CD4-positive, CD25-positive, alpha-beta regulatory T cell (primary cell): ENCODE results near the gene DUX4. TPM values are rescaled to one million over a fixed set of nuclear protein-coding genes. Genes with fewer than 3 reads are reported as not detected.
"Not testable (repeated sequence)": the region's sequence is repeated elsewhere in the genome, so short reads cannot be mapped to it uniquely, and the experiment has no call there.

Source experiments
- ATAC-seq, 2 donors: fragments of 150-1000 bp; cut with Tn5 transposase; one replicate each; pipeline ENCODE4 v1.10.0; 2021; ENCODE audit warnings: low read depth in 2 of 2, moderate number of reproducible peaks in 2 of 2, moderate library complexity in 1 of 2
- DNase-seq, 3 donors: peaks; one replicate each; pipeline versions ENCODE4 v3.0.0 to v3.0.0-alpha.2; 2012 to 2022; ENCODE audit warnings: mixed read lengths in 1 of 3
- H3K27ac ChIP-seq: one replicate; pipeline ENCODE4 v1.7.0; 2013; ENCODE audit warnings: mild to moderate bottlenecking, low read length; ENCODE audit not compliant: insufficient read depth, poor library complexity, severe bottlenecking
- H3K27me3 ChIP-seq: one replicate; pipeline ENCODE4 v1.7.0; 2013; ENCODE audit warnings: low read length; ENCODE audit not compliant: control insufficient read depth, insufficient read depth
- H3K36me3 ChIP-seq: one replicate; pipeline ENCODE4 v1.7.0; 2013; ENCODE audit warnings: mild to moderate bottlenecking, low read length, moderate library complexity; ENCODE audit not compliant: control insufficient read depth, insufficient read depth
- H3K4me1 ChIP-seq: 2 replicates; pipeline ENCODE4 v1.7.0; 2013; ENCODE audit warnings: mild to moderate bottlenecking, low read length; ENCODE audit not compliant: insufficient read depth, control insufficient read depth, poor library complexity, severe bottlenecking
- H3K4me3 ChIP-seq: one replicate; pipeline ENCODE4 v1.7.0; 2013; ENCODE audit warnings: low read depth, mild to moderate bottlenecking, low read length, moderate library complexity
- H3K9me3 ChIP-seq, 2 experiments: 1 replicate in 1 of 2; 2 replicates in 1 of 2; pipeline ENCODE4 v1.7.0; 2013; ENCODE audit warnings: low read length in 2 of 2, mild to moderate bottlenecking in 1 of 2, moderate library complexity in 1 of 2; ENCODE audit not compliant: control insufficient read depth in 2 of 2
- H3K27ac Mint-ChIP-seq, 3 donors: one replicate each; pipeline ENCODE4 v1.8.0; 2020 to 2022; ENCODE audit warnings: mild to moderate bottlenecking in 3 of 3, mixed read lengths in 3 of 3, moderate library complexity in 2 of 3
- H3K27me3 Mint-ChIP-seq: one replicate; pipeline ENCODE4 v1.8.0; 2022; ENCODE audit warnings: mild to moderate bottlenecking, mixed read lengths
- H3K36me3 Mint-ChIP-seq: one replicate; pipeline ENCODE4 v1.8.0; 2020; ENCODE audit warnings: mixed read lengths
- H3K4me1 Mint-ChIP-seq, 4 donors: one replicate each; pipeline ENCODE4 v1.8.0; 2020 to 2022; ENCODE audit warnings: mixed read lengths in 4 of 4, mild to moderate bottlenecking in 1 of 4
- H3K4me3 Mint-ChIP-seq, 4 donors: one replicate each; pipeline ENCODE4 v1.8.0; 2020 to 2022; ENCODE audit warnings: mild to moderate bottlenecking in 4 of 4, mixed read lengths in 4 of 4, moderate library complexity in 3 of 4
- H3K9me3 Mint-ChIP-seq, 7 donors: one replicate each; pipeline ENCODE4 v1.8.0; 2020 to 2022; ENCODE audit warnings: mixed read lengths in 7 of 7, mild to moderate bottlenecking in 3 of 7, moderate library complexity in 2 of 7
- polyA plus RNA-seq, 4 donors: library from polyadenylated mRNA; unstranded; fragments of 300-500 nt; fragmentation: Illumina TruSeq; gene quantifications; one replicate each; pipeline ENCODE4 v1.2.3, GENCODE V29; 2021
- total RNA-seq: library from RNA; stranded (reverse); gene quantifications from one replicate; pipeline ENCODE4 v1.2.3, GENCODE V29; 2022

Gene DUX4
- total and polyA plus RNA-seq, 5 donors from 2014 or later, result not detected

DNA sequence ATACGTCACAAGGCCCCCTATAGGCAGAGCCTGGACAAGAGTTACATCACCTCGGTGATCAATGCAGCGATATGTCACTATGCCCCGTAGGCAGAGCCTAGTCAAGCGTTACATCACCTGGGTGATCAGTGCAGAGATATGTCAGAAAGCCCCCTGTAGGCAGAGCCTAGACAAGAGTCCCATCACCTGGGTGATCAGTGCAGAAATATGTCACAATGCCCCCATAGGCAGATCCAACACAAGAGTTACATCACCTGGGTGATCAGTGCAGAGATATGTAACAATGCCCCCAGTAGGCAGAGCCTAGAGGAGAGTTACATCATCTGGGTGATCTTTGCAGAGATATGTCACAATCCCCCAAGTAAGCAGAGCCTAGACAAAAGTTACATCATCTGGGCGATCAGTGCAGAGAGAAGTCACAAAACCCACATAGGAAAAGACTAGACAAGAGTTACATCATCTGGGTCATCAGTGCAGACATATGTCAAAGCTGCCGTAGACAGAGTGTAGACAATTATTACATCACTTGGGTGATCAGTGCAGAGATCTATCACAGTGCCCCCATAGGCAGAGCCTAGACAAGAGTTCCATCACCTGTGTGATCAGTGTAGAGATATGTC lies 8.0 kb downstream of the DUX4 start:
- not testable (repeated sequence) for H3K4me3 ChIP-seq, H3K36me3 ChIP-seq, H3K27ac Mint-ChIP-seq, H3K4me1 ChIP-seq, H3K27me3 ChIP-seq, H3K27me3 Mint-ChIP-seq, ATAC-seq, H3K9me3 Mint-ChIP-seq, H3K4me3 Mint-ChIP-seq, H3K9me3 ChIP-seq, H3K27ac ChIP-seq, H3K36me3 Mint-ChIP-seq, H3K4me1 Mint-ChIP-seq
- peak in 1 of 3 donors; percentile 1 for DNase-seq

GRCh38 chr4:190203510-190203909 lies 29.9 kb downstream of the DUX4 start:
- H3K27ac Mint-ChIP-seq, H3K4me3 ChIP-seq, H3K36me3 ChIP-seq, H3K4me1 Mint-ChIP-seq, H3K4me3 Mint-ChIP-seq, ATAC-seq, H3K4me1 ChIP-seq, H3K36me3 Mint-ChIP-seq, H3K27me3 ChIP-seq, H3K9me3 Mint-ChIP-seq, H3K27me3 Mint-ChIP-seq, H3K27ac ChIP-seq, H3K9me3 ChIP-seq: not testable (repeated sequence)
- peak in 1 of 3 donors; percentile 1 for DNase-seq

Other genes starting within 250 kb of the DUX4 start
- gene FRG1, start 232.9 kb upstream of the DUX4 start, total RNA-seq, result 71.9 TPM
- gene FRG1, start 232.9 kb upstream of the DUX4 start, polyA plus RNA-seq, result 10 to 100 TPM; 60.7 to 76.8 (median 72.2) TPM
- gene FRG2, start 146.5 kb upstream of the DUX4 start, total RNA-seq, result not detected
- gene FRG2, start 146.5 kb upstream of the DUX4 start, polyA plus RNA-seq, result not detected
- gene DBET, start 109.3 kb upstream of the DUX4 start, total RNA-seq, result not detected
- not detected for gene DBET, start 109.3 kb upstream of the DUX4 start, polyA plus RNA-seq